Upper lobe of left lung (tissue), 4 donors: ENCODE results near the gene CIB1.

Experiments
- CTCF ChIP-seq, 6 experiments: fragments of 450-650 bp in 4 of 6; fragments of 200-600 bp in 2 of 6; sonication (generic) in 2 of 6; IDR thresholded peaks; one replicate each; pipeline ENCODE4 v1.5.1; 2016 to 2019; ENCODE audit warnings: antibody characterized with exemption in 6 of 6
- EP300 ChIP-seq, 4 donors: sonication (generic); formaldehyde crosslinking; IDR thresholded peaks; one replicate each; pipeline ENCODE4 v1.5.1; 2017; ENCODE audit warnings: antibody characterized with exemption in 4 of 4, control low read depth in 2 of 4
- POLR2A ChIP-seq, 4 donors: fragments of 450-650 bp; IDR thresholded peaks; one replicate each; pipeline ENCODE4 v1.5.1; 2016 to 2017; ENCODE audit warnings: antibody characterized with exemption in 4 of 4, mild to moderate bottlenecking in 2 of 4

GRCh38 chr15:90192961-90193786, 40.6 kb downstream of the CIB1 start:
- TF ChIP-seq CTCF (IDR thresholded peaks at IDR 0.05) (no peak), POLR2A (IDR thresholded peaks at IDR 0.05) (no peak), EP300 (IDR thresholded peaks at IDR 0.05) (no peak)
